GM23338 (cell line): ENCODE results near the gene KRT1. TPM values are rescaled to one million over a fixed set of nuclear protein-coding genes. Genes with fewer than 3 reads are reported as not detected.

Source experiments
- ATAC-seq: fragments of 200-7000 bp; cut with Tn5 transposase; 3 replicates; pipeline ENCODE4 v1.9.1; 2020
- DNase-seq: peaks from one replicate; pipeline ENCODE4 v3.0.0-alpha.2; 2015; ENCODE audit warnings: low spot score
- H2AFZ ChIP-seq: fragments of 200-600 bp; sonication (generic); 2 replicates; pipeline ENCODE4 v1.8.0; 2016; ENCODE audit warnings: antibody characterized with exemption, mild to moderate bottlenecking, moderate library complexity
- H3F3A ChIP-seq: fragments of 200-600 bp; sonication (generic); replicated peaks from 2 replicates; pipeline ENCODE4 v1.8.0; 2017; ENCODE audit warnings: antibody characterized with exemption, mixed run types, low read depth
- H3K27ac ChIP-seq: fragments of 200-600 bp; sonication (generic); 2 replicates; pipeline ENCODE4 v1.6.1; 2016; ENCODE audit warnings: low read depth
- H3K27me3 ChIP-seq: fragments of 200-600 bp; sonication (generic); 2 replicates; pipeline ENCODE4 v1.8.0; 2016; ENCODE audit warnings: mild to moderate bottlenecking, mixed run types, moderate library complexity; ENCODE audit not compliant: insufficient read depth
- H3K36me3 ChIP-seq: fragments of 200-600 bp; sonication (generic); 2 replicates; pipeline ENCODE4 v1.8.0; 2016; ENCODE audit warnings: mild to moderate bottlenecking; ENCODE audit not compliant: insufficient read depth
- H3K4me1 ChIP-seq: fragments of 200-600 bp; sonication (generic); 2 replicates; pipeline ENCODE4 v1.8.0; 2016; ENCODE audit warnings: mild to moderate bottlenecking, moderate library complexity; ENCODE audit not compliant: insufficient read depth
- H3K4me2 ChIP-seq: fragments of 200-600 bp; sonication (generic); 2 replicates; pipeline ENCODE4 v1.7.1; 2017; ENCODE audit warnings: mixed run types
- H3K4me3 ChIP-seq: fragments of 200-600 bp; sonication (generic); 2 replicates; pipeline ENCODE4 v1.6.1; 2016; ENCODE audit warnings: mixed run types
- H3K79me2 ChIP-seq: fragments of 200-600 bp; sonication (generic); replicated peaks from 2 replicates; pipeline ENCODE4 v1.8.0; 2017; ENCODE audit warnings: mild to moderate bottlenecking; ENCODE audit not compliant: insufficient read depth
- H3K9me2 ChIP-seq: fragments of 200-600 bp; sonication (generic); 2 replicates; pipeline ENCODE4 v1.8.0; 2017; ENCODE audit not compliant: insufficient read depth
- H4K20me1 ChIP-seq: fragments of 200-600 bp; sonication (generic); replicated peaks from 2 replicates; pipeline ENCODE4 v1.8.0; 2017; ENCODE audit warnings: mild to moderate bottlenecking; ENCODE audit not compliant: insufficient read depth
- H3K27ac Mint-ChIP-seq: 2 replicates; pipeline ENCODE4 v1.8.0; 2020; ENCODE audit warnings: inconsistent platforms, mild to moderate bottlenecking, moderate library complexity, mixed read lengths
- H3K27me3 Mint-ChIP-seq: 3 replicates; pipeline ENCODE4 v1.8.0; 2022; ENCODE audit warnings: low read depth, mild to moderate bottlenecking, moderate library complexity, mixed read lengths, inconsistent platforms; ENCODE audit not compliant: insufficient read depth, poor library complexity
- H3K36me3 Mint-ChIP-seq: 3 replicates; pipeline ENCODE4 v1.8.0; 2021; ENCODE audit warnings: low read depth, mild to moderate bottlenecking, inconsistent platforms, moderate library complexity, mixed read lengths
- H3K4me1 Mint-ChIP-seq: 3 replicates; pipeline ENCODE4 v1.8.0; 2020; ENCODE audit warnings: mild to moderate bottlenecking, inconsistent platforms, mixed read lengths
- H3K4me3 Mint-ChIP-seq: 3 replicates; pipeline ENCODE4 v1.8.0; 2021; ENCODE audit warnings: moderate library complexity, mild to moderate bottlenecking, inconsistent platforms, mixed read lengths
- H3K9me3 Mint-ChIP-seq: 3 replicates; pipeline ENCODE4 v1.8.0; 2020; ENCODE audit warnings: moderate library complexity, mild to moderate bottlenecking, inconsistent platforms, mixed read lengths
- ETS1 ChIP-seq: IDR thresholded peaks from 2 replicates; pipeline ENCODE4 v1.6.1; 2016; ENCODE audit warnings: antibody characterized with exemption
- JUNB ChIP-seq: IDR thresholded peaks from one replicate; pipeline ENCODE4 v1.6.1; 2016; ENCODE audit warnings: antibody characterized with exemption; ENCODE audit not compliant: unreplicated experiment
- NANOG ChIP-seq: IDR thresholded peaks from 2 replicates; pipeline ENCODE4 v1.6.1; 2016; ENCODE audit warnings: antibody characterized with exemption, borderline replicate concordance
- STAT1 ChIP-seq: IDR thresholded peaks from one replicate; pipeline ENCODE4 v1.6.1; 2016; ENCODE audit warnings: antibody characterized with exemption; ENCODE audit not compliant: unreplicated experiment
- ZNF331 ChIP-seq: fragments of 250-450 bp; sonication (Bioruptor Pico); IDR thresholded peaks from 2 replicates; pipeline ENCODE4 v1.5.0; 2020; ENCODE audit warnings: low read depth, mild to moderate bottlenecking, moderate library complexity
- ZNF462 ChIP-seq: fragments of 250-450 bp; sonication (Bioruptor Pico); IDR thresholded peaks from 2 replicates; pipeline ENCODE4 v1.5.0; 2020; ENCODE audit warnings: mild to moderate bottlenecking, moderate library complexity
- polyA plus RNA-seq: library from polyadenylated mRNA; unstranded; fragments of >200 nt; fragmentation: Nextera tagmentation; extraction: Ambion mirVana; gene quantifications from 2 replicates; pipeline ENCODE4 v1.2.1, GENCODE V29; 2016
- total RNA-seq: library from RNA; depleted of rRNA; stranded (reverse); fragments of >200 nt; shearing (Covaris generic); gene quantifications from 2 replicates; pipeline ENCODE4 v1.2.3, GENCODE V29; 2014
- TF ChIP-seq, protein P1 (sequence below), 2 experiments: fragments of 200-600 bp in 1 of 2; sonication (generic) in 1 of 2; conservative IDR thresholded peaks; 2 replicates each; pipeline versions ENCODE4 v1.5.1 to v1.6.1; 2016 to 2017; ENCODE audit warnings: antibody characterized with exemption in 2 of 2, low read depth in 2 of 2, mild to moderate bottlenecking in 2 of 2, moderate library complexity in 1 of 2

Gene KRT1
- total and polyA plus RNA-seq, 2 experiments from 2014 or later = not detected

DNA sequence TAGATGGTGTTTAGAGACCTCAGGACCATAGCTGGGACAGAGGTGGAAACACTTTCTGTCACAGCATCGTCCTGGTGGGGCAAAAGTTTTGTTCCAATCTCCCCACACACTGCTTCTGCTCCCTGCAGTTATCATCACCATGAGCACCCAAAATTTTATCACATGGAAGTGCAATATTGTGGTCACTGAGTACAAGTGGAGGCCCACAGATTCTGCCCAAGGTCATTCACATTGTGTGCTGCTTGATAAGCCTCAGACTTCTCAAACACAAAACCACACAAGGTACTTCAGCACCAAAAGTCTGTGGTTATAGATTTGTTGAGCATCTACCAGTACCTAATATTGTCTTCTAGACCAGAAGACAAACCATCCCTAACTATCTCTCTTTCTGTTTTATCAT is 23.7 kb upstream of the KRT1 start (continued):
- TF ChIP-seq ZNF462 (CRISPR knock-in tag) (no peak), JUNB (no peak), ZNF331 (CRISPR knock-in tag) (no peak), STAT1 (no peak), NANOG (no peak)
- TF ChIP-seq, protein P1, sequence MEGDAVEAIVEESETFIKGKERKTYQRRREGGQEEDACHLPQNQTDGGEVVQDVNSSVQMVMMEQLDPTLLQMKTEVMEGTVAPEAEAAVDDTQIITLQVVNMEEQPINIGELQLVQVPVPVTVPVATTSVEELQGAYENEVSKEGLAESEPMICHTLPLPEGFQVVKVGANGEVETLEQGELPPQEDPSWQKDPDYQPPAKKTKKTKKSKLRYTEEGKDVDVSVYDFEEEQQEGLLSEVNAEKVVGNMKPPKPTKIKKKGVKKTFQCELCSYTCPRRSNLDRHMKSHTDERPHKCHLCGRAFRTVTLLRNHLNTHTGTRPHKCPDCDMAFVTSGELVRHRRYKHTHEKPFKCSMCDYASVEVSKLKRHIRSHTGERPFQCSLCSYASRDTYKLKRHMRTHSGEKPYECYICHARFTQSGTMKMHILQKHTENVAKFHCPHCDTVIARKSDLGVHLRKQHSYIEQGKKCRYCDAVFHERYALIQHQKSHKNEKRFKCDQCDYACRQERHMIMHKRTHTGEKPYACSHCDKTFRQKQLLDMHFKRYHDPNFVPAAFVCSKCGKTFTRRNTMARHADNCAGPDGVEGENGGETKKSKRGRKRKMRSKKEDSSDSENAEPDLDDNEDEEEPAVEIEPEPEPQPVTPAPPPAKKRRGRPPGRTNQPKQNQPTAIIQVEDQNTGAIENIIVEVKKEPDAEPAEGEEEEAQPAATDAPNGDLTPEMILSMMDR (conservative IDR thresholded peaks at IDR 0.05; ENCODE audit: low read depth in 2 of 2) = no peak

- Histone ChIP-seq H3K9me2 (no peaks in the 10 kb centered on the region), H3K79me2 (no peaks in the 10 kb centered on the region), H3K4me1 (0 out of 2 replicates have a peak, but pooled peaks cover under 1% of the 10 kb centered on the region), H3K27me3 (no peaks in the 10 kb centered on the region), H3K36me3 (no peaks in the 10 kb centered on the region), H3K4me2 (no peak within 1 kb of the TSS), H3K27ac (no peak within 1 kb of the TSS), H3F3A (no peaks in the 10 kb centered on the region), H4K20me1 (no peaks in the 10 kb centered on the region), H2AFZ (no peak within 1 kb of the TSS), H3K4me3 (no peak within 1 kb of the TSS)
- Mint-ChIP-seq H3K27me3 (peaks cover 6% of the 10 kb centered on the region), H3K27ac (no peak within 1 kb of the TSS), H3K36me3 (no peaks in the 10 kb centered on the region), H3K4me3 (no peak within 1 kb of the TSS), H3K4me1 (peaks cover 11% of the 10 kb centered on the region; the same call in 2 of the 3 replicates), H3K9me3 (no peaks in the 10 kb centered on the region)
- no peak for ATAC-seq
- DNase-seq = no peak
- no peak for TF ChIP-seq ZNF331 (CRISPR knock-in tag)
- no peak for TF ChIP-seq JUNB
- no peak for TF ChIP-seq ETS1
- no peak for TF ChIP-seq NANOG
Observed at GRCh38 chr12:52703424-52703823, 23.2 kb upstream of the KRT1 start, which contains the start of gene KRT77. TSS of gene KRT77 (minus strand) at chr12:52703524. CDS start at chr12:52703434, 90 bp downstream.
